H9 (cell line): ENCODE data around the gene GALNT2. TPM values are rescaled to one million over a fixed set of nuclear protein-coding genes. Genes with fewer than 3 reads are reported as not detected.

ENCODE experiments used
- DNase-seq: peaks from one replicate; pipeline ENCODE4 v3.0.0-alpha.2; 2017
- H2AFZ ChIP-seq: one replicate; pipeline ENCODE4 v1.6.1; 2013; ENCODE audit warnings: mild to moderate bottlenecking, low read length, control low read depth, moderate library complexity
- H2AK5ac ChIP-seq: 2 replicates; pipeline ENCODE4 v1.6.1; 2013; ENCODE audit warnings: low read length, control low read depth, mixed read lengths; ENCODE audit not compliant: insufficient read length
- H2BK120ac ChIP-seq: one replicate; pipeline ENCODE4 v1.6.1; 2013; ENCODE audit warnings: low read depth, mild to moderate bottlenecking, low read length, control low read depth, inconsistent platforms; ENCODE audit not compliant: poor library complexity, severe bottlenecking
- H2BK12ac ChIP-seq: 2 replicates; pipeline ENCODE4 v1.6.1; 2013; ENCODE audit warnings: low read length, control low read depth, mixed read lengths, low read depth; ENCODE audit not compliant: insufficient read length
- H2BK15ac ChIP-seq: 2 replicates; pipeline ENCODE4 v1.6.1; 2013; ENCODE audit warnings: low read depth, low read length, control low read depth
- H2BK20ac ChIP-seq: one replicate; pipeline ENCODE4 v1.6.1; 2013; ENCODE audit warnings: low read depth, mild to moderate bottlenecking, low read length, control low read depth, inconsistent platforms; ENCODE audit not compliant: poor library complexity, severe bottlenecking
- H2BK5ac ChIP-seq: 2 replicates; pipeline ENCODE4 v1.6.1; 2013; ENCODE audit warnings: low read length, control low read depth, mixed read lengths; ENCODE audit not compliant: insufficient read length
- H3K14ac ChIP-seq: 2 replicates; pipeline ENCODE4 v1.6.1; 2013; ENCODE audit warnings: low read length, control low read depth; ENCODE audit not compliant: insufficient read depth
- H3K18ac ChIP-seq: 2 replicates; pipeline ENCODE4 v1.6.1; 2013; ENCODE audit warnings: low read depth, mild to moderate bottlenecking, mixed read lengths, low read length, control low read depth; ENCODE audit not compliant: insufficient read length
- H3K23ac ChIP-seq: 2 replicates; pipeline ENCODE4 v1.6.1; 2013; ENCODE audit warnings: low read length, control low read depth, mixed read lengths, low read depth; ENCODE audit not compliant: insufficient read length
- H3K23me2 ChIP-seq: 2 replicates; pipeline ENCODE4 v1.6.1; 2013; ENCODE audit warnings: low read depth, mild to moderate bottlenecking, mixed read lengths, low read length, control low read depth; ENCODE audit not compliant: insufficient read length, poor library complexity, severe bottlenecking
- H3K27ac ChIP-seq: 2 replicates; pipeline ENCODE4 v1.5.1; 2013; ENCODE audit warnings: low read length, control low read depth, mixed read lengths, low read depth; ENCODE audit not compliant: insufficient read length
- H3K27me3 ChIP-seq: 2 replicates; pipeline ENCODE4 v1.6.1; 2013; ENCODE audit warnings: low read length, control low read depth, inconsistent platforms; ENCODE audit not compliant: insufficient read depth
- H3K4ac ChIP-seq: 2 replicates; pipeline ENCODE4 v1.6.1; 2013; ENCODE audit warnings: low read depth, mild to moderate bottlenecking, control low read depth, inconsistent platforms, low read length, moderate library complexity
- H3K4me1 ChIP-seq: 2 replicates; pipeline ENCODE4 v1.6.1; 2013; ENCODE audit warnings: low read length, control low read depth, inconsistent platforms; ENCODE audit not compliant: insufficient read depth
- H3K4me2 ChIP-seq: 2 replicates; pipeline ENCODE4 v1.6.1; 2013; ENCODE audit warnings: low read length, control low read depth, mixed read lengths; ENCODE audit not compliant: insufficient read length, insufficient read depth
- H3K56ac ChIP-seq: 2 replicates; pipeline ENCODE4 v1.6.1; 2013; ENCODE audit warnings: low read depth, mild to moderate bottlenecking, mixed read lengths, low read length, control low read depth; ENCODE audit not compliant: insufficient read length
- H3K79me1 ChIP-seq: 2 replicates; pipeline ENCODE4 v1.6.1; 2013; ENCODE audit warnings: low read depth, mild to moderate bottlenecking, moderate library complexity, low read length, control low read depth, inconsistent platforms; ENCODE audit not compliant: insufficient read depth, poor library complexity, severe bottlenecking
- H3K79me2 ChIP-seq: 2 replicates; pipeline ENCODE4 v1.6.1; 2013; ENCODE audit warnings: low read length, control low read depth, inconsistent platforms; ENCODE audit not compliant: insufficient read depth
- H3K9ac ChIP-seq: 2 replicates; pipeline ENCODE4 v1.6.1; 2013; ENCODE audit warnings: low read length, control low read depth, mixed read lengths; ENCODE audit not compliant: insufficient read length; ENCODE audit errors: extremely low read depth
- H3K9me3 ChIP-seq: one replicate; pipeline ENCODE4 v1.6.1; 2013; ENCODE audit warnings: low read depth, low read length, inconsistent platforms; ENCODE audit not compliant: control insufficient read depth
- H3T11ph ChIP-seq: one replicate; pipeline ENCODE4 v1.6.1; 2013; ENCODE audit warnings: mild to moderate bottlenecking, low read length, control low read depth, inconsistent platforms
- H4K20me1 ChIP-seq: one replicate; pipeline ENCODE4 v1.6.1; 2013; ENCODE audit not compliant: control insufficient read depth, insufficient read length, insufficient read depth
- H4K5ac ChIP-seq: 2 replicates; pipeline ENCODE4 v1.6.1; 2013; ENCODE audit warnings: low read depth, mild to moderate bottlenecking, mixed read lengths, low read length, control low read depth; ENCODE audit not compliant: insufficient read length
- H4K8ac ChIP-seq: replicated peaks from 2 replicates; pipeline ENCODE4 v1.6.1; 2013; ENCODE audit warnings: low read length, control low read depth, mixed read lengths, low read depth; ENCODE audit not compliant: insufficient read length
- H4K91ac ChIP-seq: 2 replicates; pipeline ENCODE4 v1.6.1; 2013; ENCODE audit warnings: low read depth, mild to moderate bottlenecking, moderate library complexity, mixed read lengths, low read length, control low read depth; ENCODE audit not compliant: insufficient read length
- H3K27ac Mint-ChIP-seq, 3 experiments: 2 replicates in 2 of 3; 3 replicates in 1 of 3; pipeline ENCODE4 v1.8.0; 2020 to 2021; ENCODE audit warnings: mixed read lengths in 3 of 3, mild to moderate bottlenecking in 1 of 3, moderate library complexity in 1 of 3
- H3K27me3 Mint-ChIP-seq: 2 replicates; pipeline ENCODE4 v1.8.0; 2021; ENCODE audit warnings: low read depth, mild to moderate bottlenecking, moderate library complexity, mixed read lengths
- H3K36me3 Mint-ChIP-seq, 3 experiments: 2 replicates in 2 of 3; 3 replicates in 1 of 3; pipeline ENCODE4 v1.8.0; 2020 to 2021; ENCODE audit warnings: low read depth in 3 of 3, mixed read lengths in 3 of 3; ENCODE audit not compliant: insufficient read depth in 1 of 3
- H3K4me1 Mint-ChIP-seq, 2 experiments: 2 replicates each; pipeline ENCODE4 v1.8.0; 2020; ENCODE audit warnings: mixed read lengths in 2 of 2
- H3K4me3 Mint-ChIP-seq, 2 experiments: 2 replicates in 1 of 2; 3 replicates in 1 of 2; pipeline ENCODE4 v1.8.0; 2020 to 2021; ENCODE audit warnings: mild to moderate bottlenecking in 2 of 2, mixed read lengths in 2 of 2, moderate library complexity in 1 of 2
- H3K9me3 Mint-ChIP-seq, 2 experiments: 2 replicates in 1 of 2; 3 replicates in 1 of 2; pipeline ENCODE4 v1.8.0; 2020; ENCODE audit warnings: mild to moderate bottlenecking in 2 of 2, mixed read lengths in 2 of 2, moderate library complexity in 1 of 2
- CTCF ChIP-seq: fragments of 200-600 bp; sonication (generic); conservative IDR thresholded peaks from 3 replicates; pipeline ENCODE4 v1.8.0; 2021; ENCODE audit warnings: antibody characterized with exemption, mild to moderate bottlenecking
- WGBS: extraction: QIAGEN DNeasy Blood & Tissue Kit; methylation state at CpG from one replicate; pipeline ENCODE4 v1.1.7; 2013; ENCODE audit warnings: missing lambda C conversion rate, low lambda C conversion rate, mixed read lengths; ENCODE audit not compliant: insufficient read length; ENCODE audit errors: extremely low coverage; 5-methylcytosine and 5-hydroxymethylcytosine counted together
- total RNA-seq: library from RNA; stranded (reverse); gene quantifications from 2 replicates; pipeline ENCODE4 v1.2.1, GENCODE V29; 2021

Gene GALNT2
- total RNA-seq, 1 experiment from 2014 or later: 57.6 TPM

GRCh38 chr1:230231774-230232145 lies 164.7 kb downstream of the GALNT2 start:
- no peak for TF ChIP-seq CTCF
- H3K36me3 Mint-ChIP-seq: peaks cover 0 to 5% (median 0%) of the 10 kb centered on the region in 3 experiments; a peak in 3 of 7 replicates
- Histone ChIP-seq H3K4me2 (no peak overlapping the region), H3K27me3 (no peaks in the 10 kb centered on the region; the same call in 1 of the 2 replicates), H2BK20ac (no peak overlapping the region), H3K4ac (no peak overlapping the region), H3T11ph (no peak overlapping the region), H4K5ac (no peak overlapping the region), H4K8ac (no peak overlapping the region), H3K79me2 (no peaks in the 10 kb centered on the region), H3K9me3 (no peaks in the 10 kb centered on the region), H3K9ac (no peak overlapping the region), H2BK15ac (no peak overlapping the region), H3K27ac (no peak overlapping the region), H3K14ac (no peak overlapping the region), H2BK12ac (no peak overlapping the region), H3K23me2 (no peaks in the 10 kb centered on the region), H3K4me1 (peaks cover 3% of the 10 kb centered on the region; the same call in 1 of the 2 replicates), H2AFZ (no peak overlapping the region), H4K91ac (no peak overlapping the region), H3K18ac (no peak overlapping the region), H2BK5ac (no peak overlapping the region), H4K20me1 (no peaks in the 10 kb centered on the region), H3K23ac (no peak overlapping the region), H2BK120ac (no peak overlapping the region), H3K79me1 (no peaks in the 10 kb centered on the region), H3K56ac (no peak overlapping the region), H2AK5ac (no peak overlapping the region)
- H3K27ac Mint-ChIP-seq: peak overlapping the region in 2 of 3 experiments; percentile 44 to 62; a peak in 2 of 7 replicates
- no CpG with 5 or more reads among the region's 7 CpGs for whole genome bisulfite sequencing
- H3K27me3 Mint-ChIP-seq: no peaks in the 10 kb centered on the region
- H3K4me1 Mint-ChIP-seq: peaks cover 34 to 44% of the 10 kb centered on the region in 2 experiments
- H3K4me3 Mint-ChIP-seq: no peak overlapping the region
- peaks cover 0 to 5% of the 10 kb centered on the region in 2 experiments; a peak in 2 of 5 replicates for H3K9me3 Mint-ChIP-seq
- no peak for DNase-seq
